DOHH2 (cell line): ENCODE measurements around the gene SESN1.

Source experiments
- H3F3A ChIP-seq: fragments of 200-600 bp; sonication (generic), shearing (Covaris generic); 2 replicates; pipeline ENCODE4 v1.6.0; 2016; ENCODE audit warnings: antibody characterized with exemption, mild to moderate bottlenecking; ENCODE audit not compliant: control insufficient read depth, insufficient read depth
- H3K27ac ChIP-seq: fragments of 200-600 bp; sonication (generic); 2 replicates; pipeline ENCODE4 v1.5.1; 2014; ENCODE audit warnings: low read depth, mild to moderate bottlenecking, low read length, moderate library complexity
- H3K27me3 ChIP-seq: fragments of 200-600 bp; sonication (generic); 2 replicates; pipeline ENCODE4 v1.6.1; 2014; ENCODE audit warnings: mild to moderate bottlenecking, low read length, mixed read lengths; ENCODE audit not compliant: control insufficient read depth
- H3K36me3 ChIP-seq: fragments of 200-600 bp; sonication (generic); 2 replicates; pipeline ENCODE4 v1.6.1; 2014; ENCODE audit warnings: mild to moderate bottlenecking, low read length, moderate library complexity, mixed read lengths; ENCODE audit not compliant: control insufficient read depth
- H3K4me1 ChIP-seq: fragments of 200-600 bp; sonication (generic); 2 replicates; pipeline ENCODE4 v1.6.1; 2014; ENCODE audit warnings: mild to moderate bottlenecking, low read length, mixed read lengths; ENCODE audit not compliant: control insufficient read depth
- H3K4me2 ChIP-seq: fragments of 200-600 bp; sonication (generic); 2 replicates; pipeline ENCODE4 v1.6.0; 2014; ENCODE audit warnings: mild to moderate bottlenecking, low read length, moderate library complexity
- H3K4me3 ChIP-seq: fragments of 200-600 bp; sonication (generic); 2 replicates; pipeline ENCODE4 v1.5.1; 2014; ENCODE audit warnings: mild to moderate bottlenecking, low read length, mixed read lengths
- H3K79me2 ChIP-seq: fragments of 200-600 bp; sonication (generic); 2 replicates; pipeline ENCODE4 v1.6.1; 2014; ENCODE audit warnings: mild to moderate bottlenecking, low read length, mixed read lengths; ENCODE audit not compliant: control insufficient read depth
- H3K9me2 ChIP-seq: fragments of 200-600 bp; sonication (generic); replicated peaks from 2 replicates; pipeline ENCODE4 v1.6.1; 2014; ENCODE audit warnings: mild to moderate bottlenecking, low read length, mixed read lengths; ENCODE audit not compliant: control insufficient read depth
- H3K9me3 ChIP-seq: fragments of 200-600 bp; sonication (generic); 2 replicates; pipeline ENCODE4 v1.6.1; 2014; ENCODE audit warnings: antibody characterized with exemption, low read length, mixed read lengths; ENCODE audit not compliant: control insufficient read depth, insufficient read depth
- H4K20me1 ChIP-seq: fragments of 200-600 bp; sonication (generic); 2 replicates; pipeline ENCODE4 v1.6.0; 2014; ENCODE audit warnings: low read depth, mild to moderate bottlenecking, antibody characterized with exemption, low read length, moderate library complexity; ENCODE audit not compliant: control insufficient read depth, insufficient read depth
- CTCF ChIP-seq: fragments of 200-600 bp; sonication (generic); IDR thresholded peaks from one replicate; pipeline ENCODE4 v1.5.1; 2014; ENCODE audit warnings: antibody characterized with exemption, mild to moderate bottlenecking, low read depth, low read length; ENCODE audit not compliant: poor library complexity, severe bottlenecking
- EZH2phosphoT487 ChIP-seq: fragments of 200-600 bp; sonication (generic); IDR thresholded peaks from 2 replicates; pipeline ENCODE4 v1.6.1; 2017; ENCODE audit warnings: borderline replicate concordance, mild to moderate bottlenecking, antibody characterized with exemption, low read length, moderate library complexity, mixed read lengths

Gene SESN1

GRCh38 chr6:109082188-109082577 is 12.5 kb downstream of the SESN1 start:
- Histone ChIP-seq H3K4me1 (peaks cover 5% of the 10 kb centered on the region), H3F3A (no peaks in the 10 kb centered on the region), H3K9me2 (no peaks in the 10 kb centered on the region), H3K36me3 (no peaks in the 10 kb centered on the region), H3K79me2 (no peaks in the 10 kb centered on the region), H3K4me2 (no peak overlapping the region), H3K27ac (no peak overlapping the region), H4K20me1 (no peaks in the 10 kb centered on the region), H3K4me3 (no peak overlapping the region), H3K9me3 (no peaks in the 10 kb centered on the region), H3K27me3 (no peaks in the 10 kb centered on the region)
- TF ChIP-seq EZH2phosphoT487 (no peak), CTCF (no peak)

- TF ChIP-seq EZH2phosphoT487 = no peak
- no peak for TF ChIP-seq CTCF
Measured at GRCh38 chr6:109081516-109082187, 13.0 kb downstream of the SESN1 start.

GRCh38 chr6:109081026-109081425 is 13.6 kb downstream of the SESN1 start:
- peaks cover 5% of the 10 kb centered on the region for H3K4me1 ChIP-seq
- H3K27ac ChIP-seq = no peak overlapping the region
- H3K27me3 ChIP-seq = no peaks in the 10 kb centered on the region
- H4K20me1 ChIP-seq = no peaks in the 10 kb centered on the region
- no peaks in the 10 kb centered on the region for H3K9me2 ChIP-seq
- no peaks in the 10 kb centered on the region for H3K79me2 ChIP-seq
- H3K9me3 ChIP-seq = no peaks in the 10 kb centered on the region
- H3K4me2 ChIP-seq = no peak overlapping the region
- no peaks in the 10 kb centered on the region for H3K36me3 ChIP-seq
- no peak overlapping the region for H3K4me3 ChIP-seq
- no peak for TF ChIP-seq EZH2phosphoT487
- TF ChIP-seq CTCF = no peak
- no peaks in the 10 kb centered on the region for H3F3A ChIP-seq

More at GRCh38 chr6:109081516-109082187, 13.0 kb downstream of the SESN1 start:
- no peak overlapping the region for H3K4me2 ChIP-seq
- no peaks in the 10 kb centered on the region for H3K79me2 ChIP-seq
- H3K4me3 ChIP-seq = no peak overlapping the region
- no peak overlapping the region for H3K27ac ChIP-seq
- H3K9me2 ChIP-seq = no peaks in the 10 kb centered on the region
- H3F3A ChIP-seq = no peaks in the 10 kb centered on the region
- H3K36me3 ChIP-seq = no peaks in the 10 kb centered on the region
- H3K9me3 ChIP-seq = no peaks in the 10 kb centered on the region
- no peaks in the 10 kb centered on the region for H4K20me1 ChIP-seq
- no peaks in the 10 kb centered on the region for H3K27me3 ChIP-seq
- H3K4me1 ChIP-seq = peaks cover 5% of the 10 kb centered on the region
